HG03439 (cell line): ENCODE results near the gene TMEM117.
"Not testable (repeated sequence)": the region's sequence is repeated elsewhere in the genome, so short reads cannot be mapped to it uniquely, and the experiment has no call there.

Source experiments
- ATAC-seq: cut with Tn5 transposase; IDR thresholded peaks from one replicate; pipeline ENCODE4 v1.9.1; 2021; ENCODE audit warnings: mild to moderate bottlenecking, moderate library complexity; ENCODE audit not compliant: unreplicated experiment

Gene TMEM117

DNA sequence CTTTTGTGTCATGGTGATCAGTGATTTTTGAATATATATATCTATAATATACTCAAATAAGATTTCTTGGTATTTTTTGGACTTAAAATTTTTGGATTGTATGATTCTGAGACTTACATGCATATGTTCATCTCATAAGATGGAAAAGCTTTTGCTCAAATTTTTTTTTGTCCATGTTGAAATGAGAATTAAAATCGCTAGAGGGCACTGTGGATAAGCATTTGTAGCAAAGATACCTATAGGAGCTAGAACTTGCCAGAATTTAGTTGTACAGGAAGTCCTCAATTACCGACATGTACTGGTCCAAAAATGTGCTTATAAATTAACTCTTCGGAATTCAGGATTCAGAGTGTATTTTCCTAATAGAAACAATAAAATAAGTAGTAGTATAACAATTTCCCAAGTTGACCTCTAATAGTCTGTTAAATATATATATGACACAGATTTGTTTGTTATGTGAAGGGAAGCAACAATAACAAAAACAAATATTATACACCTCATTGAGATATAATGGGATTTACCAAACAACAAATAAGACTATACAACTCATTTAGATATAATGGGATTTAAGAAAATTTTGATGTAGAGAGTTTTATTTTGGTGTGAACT is 179.6 kb downstream of the TMEM117 start:
- ATAC-seq: peak; percentile 75

DNA sequence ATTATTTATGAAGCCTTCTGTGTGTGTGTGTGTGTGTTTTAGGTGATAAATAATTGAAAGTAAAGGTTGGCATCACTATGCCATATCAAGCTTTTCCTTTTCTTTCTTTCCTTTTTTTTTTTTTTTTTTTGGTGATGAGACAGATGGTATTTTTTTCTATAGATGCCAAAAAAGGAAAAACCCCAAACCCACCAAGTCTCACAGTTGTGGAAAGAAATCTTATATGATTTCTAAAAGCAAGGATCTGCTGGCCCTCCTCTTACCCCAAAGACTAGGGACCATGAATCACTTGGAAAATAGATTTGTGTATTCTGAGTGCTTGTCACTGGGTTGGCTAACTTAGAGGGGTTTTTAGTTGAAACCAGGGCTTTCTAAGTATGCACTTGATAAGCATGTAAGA is 181.3 kb downstream of the TMEM117 start:
- ATAC-seq: no peak

DNA sequence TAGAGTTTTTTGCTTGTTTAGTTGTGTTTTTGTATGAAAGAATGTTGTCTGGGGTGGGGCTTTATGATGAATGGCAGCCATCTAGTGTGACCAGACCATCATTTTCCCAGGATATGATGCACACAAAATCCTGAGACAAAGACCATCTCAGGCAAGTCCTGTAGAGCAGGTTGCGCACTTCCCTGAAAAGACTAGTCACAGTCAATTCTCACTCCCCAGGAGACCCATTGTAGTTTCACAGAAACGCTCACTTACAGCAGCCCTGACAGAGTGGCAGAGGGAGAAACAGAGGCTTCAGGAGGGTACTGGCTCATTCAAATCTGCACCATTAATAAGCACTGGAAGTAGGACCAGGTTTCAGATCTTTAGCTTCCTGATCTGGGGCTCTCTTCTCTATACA is 183.2 kb downstream of the TMEM117 start:
- no peak for ATAC-seq

DNA sequence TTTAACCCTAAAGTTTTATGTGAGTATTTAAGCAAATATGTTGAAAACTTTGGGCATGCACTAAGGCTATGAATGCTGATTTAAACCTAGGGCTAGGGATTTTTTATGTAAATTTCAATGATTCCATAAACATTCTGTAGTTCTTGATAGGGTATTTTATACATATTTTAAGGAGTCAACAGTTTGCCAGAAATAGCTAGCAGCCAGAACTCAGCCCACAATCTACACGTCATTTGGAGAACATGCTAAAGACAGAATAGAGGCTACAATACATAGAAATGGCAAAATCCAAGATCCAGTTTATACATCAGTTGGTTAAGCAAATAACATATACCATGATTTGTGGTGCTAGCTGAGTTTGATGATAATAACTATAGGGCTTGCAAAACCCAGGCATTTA is 184.7 kb downstream of the TMEM117 start:
- ATAC-seq: no peak

DNA sequence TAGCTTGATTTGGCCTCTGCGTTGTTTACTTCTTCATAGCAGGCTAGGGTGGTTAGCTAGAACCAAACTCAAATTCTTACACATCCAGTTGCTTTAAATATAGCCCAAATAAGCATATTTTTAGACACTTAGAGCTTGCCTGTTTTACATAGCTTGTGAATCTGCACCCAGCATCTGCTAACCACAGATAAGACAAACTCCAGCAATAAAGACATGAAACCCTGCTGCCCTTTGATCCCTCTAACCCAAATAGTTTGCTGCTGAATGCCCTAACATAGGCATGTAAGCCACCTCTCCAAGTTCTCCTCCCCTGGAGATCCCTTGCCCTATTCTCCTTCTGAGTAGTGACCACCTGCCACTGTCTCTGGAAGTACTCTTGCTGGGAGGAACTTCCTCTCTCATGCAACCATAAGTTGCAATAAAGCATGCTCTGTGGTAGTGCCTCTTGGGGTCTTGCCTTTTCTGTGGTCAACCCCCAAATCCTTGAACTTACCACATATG is 185.6 kb downstream of the TMEM117 start:
- peak; percentile 96 for ATAC-seq

DNA sequence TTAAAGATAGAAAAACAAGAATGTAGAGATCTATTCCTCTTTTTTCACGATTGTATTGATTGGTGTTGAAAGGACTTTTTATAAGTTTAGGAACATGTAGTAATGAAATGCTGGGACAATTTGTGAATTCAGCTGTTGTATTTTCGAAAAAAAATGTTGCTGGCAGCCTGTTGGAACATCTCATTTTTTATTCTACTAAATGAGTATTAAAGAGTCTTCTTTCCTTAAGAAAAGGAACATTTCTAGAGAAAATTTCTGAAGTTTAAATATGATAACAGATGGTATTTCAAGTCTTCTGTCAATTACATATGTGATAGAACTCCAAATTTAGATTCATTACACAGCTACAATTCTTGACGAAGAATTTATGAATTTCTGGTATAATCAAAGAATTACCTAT is 189.6 kb downstream of the TMEM117 start:
- ATAC-seq: no peak

DNA sequence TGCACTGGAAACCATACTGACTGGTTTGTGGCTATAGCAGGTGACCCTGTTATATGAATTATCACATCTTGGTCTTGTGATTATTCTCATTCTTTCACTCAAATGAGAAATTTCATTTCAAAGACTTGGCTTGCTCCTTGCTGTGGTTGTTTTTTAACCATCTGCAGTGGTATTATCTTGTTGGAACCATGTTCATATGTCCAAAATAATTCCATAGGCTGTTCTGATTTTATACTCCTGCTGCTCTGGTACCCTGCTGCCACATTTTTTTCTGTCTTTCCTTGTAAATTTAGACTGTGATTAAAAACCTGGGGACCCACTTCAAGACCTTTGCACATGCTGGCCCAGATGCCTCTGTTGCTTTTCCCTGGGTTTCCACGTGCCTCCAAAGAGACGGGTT is 190.2 kb downstream of the TMEM117 start:
- no peak for ATAC-seq

DNA sequence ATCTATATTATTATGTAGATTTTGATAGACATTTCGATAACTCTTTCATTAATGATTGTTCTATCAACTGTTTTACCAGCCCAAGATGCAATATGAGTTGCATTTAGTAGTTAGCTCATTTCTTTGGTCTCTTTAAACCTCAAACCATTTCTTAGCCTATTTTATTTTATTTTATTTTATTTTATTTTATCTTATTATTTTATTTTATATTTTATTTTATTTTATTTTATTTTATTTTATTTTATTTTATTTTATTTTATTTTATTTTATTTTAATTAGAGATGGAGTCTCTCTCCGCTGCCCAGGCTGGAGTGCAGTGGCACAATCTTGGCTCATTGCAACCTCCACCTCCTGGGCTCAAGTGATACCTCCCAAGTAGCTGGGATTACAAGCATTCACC is 191.0 kb downstream of the TMEM117 start:
- not testable (repeated sequence) for ATAC-seq

DNA sequence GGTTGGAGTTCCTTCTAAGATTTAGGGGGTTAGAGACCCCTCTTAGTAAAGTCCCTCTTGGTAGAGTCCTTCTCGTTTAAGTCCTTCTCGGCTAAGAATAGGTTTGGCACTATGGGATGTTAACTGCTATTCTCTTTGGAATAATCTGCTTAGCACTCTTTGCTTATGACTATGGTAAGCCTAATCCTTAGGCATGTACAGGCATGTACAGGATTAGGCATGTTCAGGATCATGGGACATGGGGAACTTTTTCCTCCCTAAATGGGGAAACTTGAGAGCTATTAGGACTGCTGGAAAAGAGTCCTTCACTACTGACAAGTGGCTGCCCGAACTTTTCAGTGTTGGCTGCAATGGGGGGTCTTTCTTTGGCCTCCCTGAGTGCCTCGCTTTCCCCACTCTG is 193.3 kb downstream of the TMEM117 start:
- ATAC-seq: no peak

DNA sequence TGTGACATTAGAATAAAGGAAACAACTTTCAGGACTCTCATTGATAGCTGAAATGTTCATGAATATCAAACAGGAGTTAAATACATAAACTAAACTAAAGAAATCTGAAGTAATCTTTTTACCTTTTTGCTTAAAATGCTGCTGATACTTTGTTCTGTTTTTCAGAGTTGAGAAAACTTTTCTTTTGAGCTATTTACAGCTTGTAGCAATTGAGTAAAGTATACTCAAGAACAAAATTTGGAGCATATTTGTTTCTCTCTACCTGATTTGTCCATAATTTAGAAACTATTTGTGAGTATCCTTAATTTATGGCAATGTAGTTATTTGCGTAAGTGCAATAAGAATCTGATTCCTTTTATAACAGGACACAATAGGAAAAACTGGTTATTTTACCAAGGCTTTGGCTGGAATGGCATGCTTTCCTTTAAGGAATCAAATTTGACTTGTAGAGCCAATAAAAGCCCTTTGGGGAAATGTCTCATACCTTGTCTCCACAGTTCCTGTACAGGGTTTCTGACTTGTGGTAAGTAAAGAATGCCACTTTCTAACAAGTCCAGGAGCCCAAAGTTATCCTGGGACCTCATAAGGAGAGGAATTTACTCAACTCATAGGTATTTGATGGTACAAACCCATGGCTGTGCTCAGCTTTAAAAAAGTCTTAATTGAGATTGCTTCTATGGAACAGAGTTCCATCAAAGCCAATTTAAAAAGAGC is 195.7 kb downstream of the TMEM117 start:
- no peak for ATAC-seq

DNA sequence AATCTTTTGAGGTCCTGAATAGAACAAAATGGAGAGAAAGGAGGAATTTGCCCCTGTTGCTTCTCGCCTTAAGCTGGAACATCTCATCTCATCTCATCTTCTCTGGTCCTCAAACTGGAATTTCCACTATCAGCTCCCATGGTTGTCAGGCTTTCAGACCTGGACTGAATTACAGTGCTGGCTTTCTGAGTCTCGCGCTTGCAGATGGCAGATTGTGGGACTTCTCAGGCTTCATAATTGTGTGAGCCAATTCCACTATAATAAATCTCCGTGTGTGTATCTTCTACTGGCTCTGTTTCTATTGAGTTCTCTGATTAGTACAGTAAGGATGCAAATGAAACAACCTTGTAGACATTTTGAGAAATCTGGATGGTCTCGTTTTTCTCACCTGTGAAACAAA is 199.0 kb downstream of the TMEM117 start:
- no peak for ATAC-seq

DNA sequence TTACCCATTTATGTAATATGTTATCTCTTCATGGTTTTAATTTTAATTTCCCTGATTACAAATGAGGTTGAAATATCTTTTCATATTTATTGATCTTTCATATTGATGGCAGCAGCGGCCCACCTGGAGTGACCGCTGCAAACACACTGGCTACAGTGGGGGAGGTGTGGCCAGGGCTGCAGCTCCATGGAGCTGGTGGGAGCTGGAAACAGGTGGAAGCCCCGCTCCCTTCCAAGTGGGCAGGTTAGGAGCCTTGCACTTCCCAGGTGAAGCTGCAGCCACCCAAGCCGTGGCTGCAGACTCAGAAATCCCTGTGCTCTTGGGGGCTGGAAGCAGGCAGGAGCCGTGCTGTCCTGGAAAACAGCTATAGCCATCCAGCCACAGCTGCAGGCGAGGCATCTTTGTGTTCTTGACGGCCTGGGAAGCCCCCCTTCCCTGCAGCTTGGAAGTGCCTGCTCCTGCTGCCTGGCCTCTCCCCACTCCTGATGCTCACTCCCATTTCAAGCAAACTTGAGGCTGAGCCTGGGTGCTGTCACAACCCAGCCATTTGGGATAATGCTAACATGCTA is 201.1 kb downstream of the TMEM117 start:
- no peak for ATAC-seq

DNA sequence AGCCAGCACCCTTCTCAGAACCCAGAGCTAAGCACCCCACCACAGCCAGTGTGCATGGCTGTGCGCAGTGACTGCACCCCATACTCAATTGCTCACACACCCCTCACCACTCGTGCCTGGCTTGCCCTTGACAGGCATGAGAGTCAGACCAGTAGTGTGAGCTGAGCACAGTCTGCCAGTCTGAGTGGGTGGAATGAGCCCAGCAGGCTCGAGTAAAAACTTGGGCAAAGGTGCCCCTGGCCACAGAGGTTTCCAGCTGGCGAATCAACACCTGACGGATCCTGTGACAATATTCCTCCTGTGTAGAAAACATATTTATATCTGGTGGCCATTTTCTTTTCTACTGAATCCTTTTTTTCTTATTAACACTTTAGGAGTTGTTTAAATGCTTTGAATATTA is 202.5 kb downstream of the TMEM117 start:
- ATAC-seq: no peak

DNA sequence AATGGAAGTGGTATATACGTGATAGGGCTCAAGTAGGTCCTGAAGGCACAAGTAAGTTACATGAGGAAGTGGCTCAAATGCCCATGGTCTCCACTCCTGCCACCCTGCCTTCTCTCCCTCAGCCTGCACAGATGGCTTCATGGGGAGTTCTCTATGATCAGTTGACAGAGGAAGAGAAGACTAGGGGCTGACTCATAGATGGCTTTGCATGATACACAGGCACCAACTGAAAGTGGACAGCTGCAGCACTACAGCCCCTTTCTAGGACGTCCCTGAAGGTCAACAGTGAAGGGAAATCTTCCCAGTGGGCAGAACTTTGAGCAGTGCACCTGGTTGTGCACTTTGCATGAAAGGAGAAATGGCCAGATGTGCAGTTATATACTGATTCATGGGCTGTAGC is 208.6 kb downstream of the TMEM117 start:
- ATAC-seq: not testable (repeated sequence)

DNA sequence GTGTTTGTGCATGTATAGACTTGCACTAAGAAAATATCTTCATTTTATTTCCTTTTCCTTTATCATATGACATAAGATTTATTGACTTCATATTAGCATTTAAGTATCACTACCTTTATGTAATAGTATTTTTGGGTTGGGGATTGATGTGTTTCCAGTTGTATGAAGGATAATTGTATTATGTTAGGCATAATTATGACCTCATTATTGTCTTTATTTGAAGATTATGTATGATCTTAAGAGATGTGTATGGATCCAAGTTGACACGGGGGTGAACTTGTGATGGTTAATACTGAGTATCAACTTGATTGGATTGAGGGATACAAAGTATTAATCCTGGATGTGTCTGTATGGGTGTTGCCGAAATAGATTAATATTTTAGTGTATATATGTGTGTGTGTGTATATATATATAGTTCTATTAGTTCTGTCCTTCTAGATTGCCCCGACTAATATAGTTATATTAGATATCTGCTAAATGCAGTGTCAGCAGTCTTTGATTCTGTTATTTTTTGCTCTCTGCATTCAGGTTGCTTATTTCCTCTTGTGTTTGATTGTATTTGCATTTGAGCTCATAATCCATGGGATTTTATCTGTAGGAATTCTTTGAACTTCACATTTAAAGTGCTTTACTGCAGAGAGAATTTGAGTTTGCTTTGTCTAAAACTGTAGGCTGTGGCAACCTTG is 211.0 kb downstream of the TMEM117 start:
- ATAC-seq: no peak

DNA sequence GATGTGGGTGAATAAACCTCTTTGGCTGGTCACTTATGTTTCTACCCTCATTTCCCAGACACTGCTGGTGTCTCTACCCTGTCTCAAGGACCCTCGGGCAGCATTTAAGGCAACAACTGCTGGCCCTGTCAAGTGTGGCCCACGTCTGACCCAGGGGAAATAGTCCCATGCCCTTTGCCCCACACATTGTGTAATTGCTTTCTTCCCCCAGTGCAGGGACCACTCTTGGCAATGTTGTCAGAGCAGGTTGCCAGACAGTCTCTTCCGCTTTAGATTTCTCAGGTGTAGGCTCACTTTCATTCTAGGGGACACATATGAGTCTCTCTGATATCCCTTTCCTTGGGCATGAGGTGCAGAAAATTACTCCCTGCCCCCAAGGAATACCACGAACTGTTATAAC is 216.7 kb downstream of the TMEM117 start:
- no peak for ATAC-seq

DNA sequence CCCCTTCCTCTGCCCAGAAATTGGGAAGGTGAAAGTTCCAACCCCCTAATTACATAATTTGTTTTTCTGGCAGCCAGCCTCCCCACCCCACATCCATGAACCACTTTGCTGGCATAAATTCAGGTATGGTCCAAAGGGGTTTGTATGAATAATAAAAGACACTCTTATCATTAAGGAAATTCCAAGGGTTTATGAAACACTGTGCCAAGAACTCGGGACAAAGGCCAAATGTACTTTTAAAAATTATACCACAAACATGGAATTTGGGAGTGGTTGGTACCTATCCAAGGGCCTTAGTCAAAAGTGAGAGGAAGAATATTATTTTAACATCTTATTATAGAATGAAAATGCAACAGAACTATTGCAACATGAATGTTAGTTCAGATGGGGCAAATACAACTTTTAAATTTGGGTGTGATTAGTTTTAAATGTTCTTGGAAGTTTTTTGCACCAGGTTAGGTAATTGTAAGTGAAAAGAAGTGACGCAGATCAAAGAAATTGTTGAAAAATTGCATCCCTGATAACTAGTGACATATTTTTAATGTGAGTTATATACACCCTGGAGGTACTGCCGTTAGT is 217.8 kb downstream of the TMEM117 start:
- no peak for ATAC-seq

DNA sequence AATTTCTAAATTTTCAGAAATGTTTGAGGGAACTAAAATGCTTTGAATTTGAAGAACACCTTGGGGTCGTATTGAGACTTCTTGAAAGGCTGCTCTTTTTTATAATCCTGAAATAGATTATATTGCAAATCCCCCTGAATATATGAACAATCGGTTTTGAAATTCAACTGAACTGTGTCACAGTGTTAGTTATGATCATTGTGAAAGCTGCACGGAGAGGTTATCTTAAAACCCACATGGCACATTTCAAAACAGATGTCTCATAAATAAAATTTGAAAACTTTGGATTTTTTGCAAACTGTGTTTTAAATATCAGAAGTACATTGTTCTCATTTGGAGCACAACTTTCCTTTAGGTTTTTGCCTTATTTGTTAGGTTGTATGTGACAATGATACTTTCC is 218.4 kb downstream of the TMEM117 start:
- no peak for ATAC-seq

DNA sequence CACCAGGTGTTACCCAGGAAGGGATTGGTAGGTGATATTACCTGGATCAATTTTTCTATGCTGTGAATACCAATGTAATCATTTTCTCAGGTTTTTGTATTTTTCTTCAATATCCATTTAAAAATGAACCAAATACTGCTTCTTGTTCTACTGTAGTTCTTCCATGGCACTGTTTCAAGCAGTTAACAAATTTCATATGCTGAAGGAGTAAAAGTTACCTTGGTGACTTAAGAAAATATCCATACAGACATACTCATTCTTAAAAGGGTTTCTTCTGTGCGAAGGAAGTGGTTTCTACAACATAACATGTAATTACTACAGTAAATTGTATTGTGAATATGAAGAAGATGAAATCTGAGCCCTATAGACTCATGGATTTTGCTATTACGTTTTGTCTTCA is 222.5 kb downstream of the TMEM117 start:
- ATAC-seq: no peak

DNA sequence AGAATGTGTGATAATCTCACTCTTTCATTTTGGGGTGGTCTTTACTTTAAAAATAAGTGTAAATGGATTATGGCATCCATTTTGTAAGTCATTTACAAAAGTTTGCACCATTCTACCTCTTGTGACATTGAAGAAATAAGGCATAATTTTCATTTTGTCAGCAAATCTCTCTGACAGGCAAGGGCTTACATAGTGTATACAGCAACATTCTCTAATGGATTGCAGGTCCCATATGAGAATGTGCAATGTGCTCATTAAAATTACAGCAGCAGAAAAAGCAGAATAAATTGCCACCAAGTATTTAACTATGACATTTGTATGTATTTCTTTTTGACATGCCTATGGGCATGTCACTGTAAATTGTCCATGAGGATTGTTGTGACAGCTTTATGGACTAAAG is 223.6 kb downstream of the TMEM117 start:
- no peak for ATAC-seq

DNA sequence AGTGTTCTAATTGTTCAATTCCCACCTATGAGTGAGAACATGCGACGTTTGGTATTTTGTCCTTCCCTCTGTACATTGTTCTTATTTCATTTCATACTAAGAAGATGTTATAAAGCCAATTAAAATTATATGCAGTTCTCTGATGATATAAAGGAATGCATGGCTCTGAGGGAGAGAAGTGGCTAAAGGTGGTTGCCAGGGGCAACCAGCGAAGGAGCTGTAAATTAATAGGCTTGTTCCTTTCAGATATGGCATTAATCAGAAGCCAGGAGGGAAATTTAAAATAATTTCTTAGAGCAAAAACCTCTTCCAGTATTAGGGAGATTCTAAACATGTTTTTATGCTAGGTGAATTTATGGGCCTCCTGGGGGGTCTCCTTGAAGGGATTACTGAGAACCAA is 227.8 kb downstream of the TMEM117 start:
- ATAC-seq: no peak
